Fibroblast of peridontal ligament (primary cell): ENCODE measurements around the gene GJE1.

Source experiments
- DNase-seq: peaks from one replicate; pipeline ENCODE4 v3.0.0-alpha.2; 2010; ENCODE audit errors: extremely low read depth

Gene GJE1

DNA sequence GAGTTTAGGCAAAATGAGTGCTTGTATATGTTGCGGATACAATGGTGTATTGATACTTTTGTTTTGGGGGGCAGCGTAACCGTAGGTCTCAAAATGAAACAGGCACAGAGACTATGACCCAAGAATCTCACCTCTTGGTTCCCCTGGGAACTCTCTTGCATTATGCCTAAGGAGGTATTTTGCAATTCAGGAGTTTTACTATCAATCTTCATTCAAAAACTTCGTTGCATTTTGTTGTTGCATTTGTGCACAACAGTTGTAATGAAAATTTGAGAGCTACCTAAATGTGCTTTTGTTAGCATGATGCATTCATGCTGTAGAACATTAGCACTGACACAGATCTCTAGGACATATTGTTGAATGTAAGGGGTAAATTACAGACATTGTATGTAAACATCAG lies 32.5 kb downstream of the GJE1 start:
- DNase-seq = no peak

DNA sequence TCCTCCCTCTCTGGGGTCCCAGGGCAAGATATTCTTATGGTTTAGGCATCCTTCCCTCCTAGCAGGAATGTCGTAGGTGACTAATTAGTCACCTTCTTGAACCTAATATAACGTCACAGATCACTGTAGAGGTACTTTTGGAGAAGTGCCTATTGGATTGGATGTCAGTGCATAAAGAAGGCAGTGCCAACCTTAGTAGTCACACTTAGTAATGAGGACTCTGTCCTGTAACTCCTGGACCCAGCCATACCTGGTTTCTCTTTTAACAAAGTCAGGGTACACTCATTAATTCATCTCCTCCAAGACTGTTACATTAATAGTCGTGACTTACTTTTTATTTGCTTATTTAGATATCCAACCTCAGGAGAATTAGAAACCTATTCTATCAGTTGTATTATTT lies 34.3 kb downstream of the GJE1 start:
- no peak for DNase-seq

DNA sequence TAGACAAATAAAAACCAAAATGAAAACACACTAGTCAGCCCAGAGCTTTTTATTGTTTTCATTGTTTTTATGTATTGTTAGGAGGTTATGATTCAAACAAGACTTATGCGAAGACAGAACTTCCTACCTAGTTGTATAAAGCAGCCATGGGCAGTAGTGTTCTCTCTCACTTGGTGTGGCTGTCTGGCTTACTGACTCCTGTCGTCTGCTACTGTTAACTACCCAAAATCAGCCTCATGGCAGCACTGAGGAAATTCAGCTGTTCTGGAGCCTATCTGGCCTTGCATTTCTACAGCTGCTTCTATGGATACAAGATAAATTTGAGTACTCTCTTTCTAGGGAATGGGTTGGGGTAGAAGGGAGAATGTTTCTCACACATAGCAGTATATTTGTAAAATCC lies 34.8 kb downstream of the GJE1 start:
- DNase-seq = no peak

DNA sequence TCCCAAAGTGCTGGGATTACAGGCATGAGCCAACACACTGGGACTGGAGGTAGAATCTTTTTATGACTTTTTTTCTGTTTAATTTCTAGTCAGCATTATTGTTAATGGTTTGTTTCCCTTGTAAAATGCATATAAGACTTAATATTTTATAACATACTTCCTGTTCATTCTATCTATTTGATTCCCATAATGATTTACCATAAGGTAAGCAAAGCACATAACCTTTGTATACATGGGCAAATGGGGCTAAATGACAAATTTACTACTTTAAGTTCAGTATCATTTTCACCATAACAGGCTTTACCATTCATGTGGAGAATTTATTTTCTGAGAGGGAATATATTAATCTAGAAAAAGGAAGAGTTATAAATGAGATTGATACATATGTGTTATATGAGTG lies 38.6 kb downstream of the GJE1 start:
- no peak for DNase-seq

DNA sequence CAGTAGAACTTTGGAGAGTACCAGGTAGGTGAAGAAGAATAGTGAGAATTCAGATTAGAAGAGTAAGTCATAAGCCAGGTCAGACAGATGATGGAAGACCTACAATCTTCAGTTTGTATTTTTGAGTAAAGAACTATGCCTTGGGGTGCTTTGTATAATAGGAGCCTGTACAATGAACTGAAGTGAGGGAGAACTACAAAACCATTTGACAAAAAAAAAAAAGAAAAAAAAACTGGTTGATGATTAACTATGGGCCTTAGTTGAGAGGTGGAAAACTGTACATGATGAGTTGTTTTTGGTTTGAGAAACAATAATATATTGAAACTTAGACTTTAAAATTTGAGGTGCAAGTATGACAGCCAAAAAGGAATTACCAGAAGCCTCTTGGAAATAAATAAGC lies 40.0 kb downstream of the GJE1 start:
- DNase-seq = no peak

DNA sequence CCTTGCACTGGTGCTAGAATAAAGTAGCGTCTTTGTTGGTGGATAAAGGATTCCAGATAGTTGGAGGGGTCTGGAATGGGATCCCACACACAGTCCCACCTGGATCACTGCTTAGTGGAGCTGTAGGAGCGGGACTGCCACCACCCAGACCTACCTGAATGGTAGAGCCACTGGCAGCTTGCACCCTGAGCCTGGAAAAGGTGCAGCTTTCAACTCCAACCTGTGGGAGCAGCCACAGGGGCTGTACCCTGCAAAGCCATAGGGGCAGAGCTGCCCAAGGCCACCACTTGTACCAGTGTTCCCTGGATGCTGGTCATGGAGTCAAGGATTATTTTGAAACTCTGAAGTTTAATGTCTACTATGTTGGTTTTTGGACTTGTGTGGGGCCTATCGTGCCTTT lies 41.3 kb downstream of the GJE1 start:
- DNase-seq = no peak

DNA sequence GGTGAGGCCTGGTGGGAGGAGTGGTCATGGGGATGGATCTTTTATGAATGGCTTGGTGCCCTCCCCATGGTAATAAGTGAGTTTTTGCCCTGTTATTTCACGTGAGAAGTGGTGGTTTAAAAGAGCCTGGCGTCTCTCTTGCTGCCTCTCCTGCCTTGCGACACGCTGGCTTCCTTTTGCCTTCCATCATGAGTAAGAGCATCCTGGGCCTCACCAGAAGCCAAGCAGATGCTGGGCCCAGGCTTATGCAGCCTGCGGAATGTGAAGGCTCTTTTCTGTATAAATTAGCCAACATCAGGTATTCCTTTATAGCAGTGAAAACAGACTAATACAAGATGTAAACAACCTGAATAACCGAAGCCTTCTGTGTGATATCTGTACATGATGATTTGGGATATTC lies 42.0 kb downstream of the GJE1 start:
- no peak for DNase-seq

DNA sequence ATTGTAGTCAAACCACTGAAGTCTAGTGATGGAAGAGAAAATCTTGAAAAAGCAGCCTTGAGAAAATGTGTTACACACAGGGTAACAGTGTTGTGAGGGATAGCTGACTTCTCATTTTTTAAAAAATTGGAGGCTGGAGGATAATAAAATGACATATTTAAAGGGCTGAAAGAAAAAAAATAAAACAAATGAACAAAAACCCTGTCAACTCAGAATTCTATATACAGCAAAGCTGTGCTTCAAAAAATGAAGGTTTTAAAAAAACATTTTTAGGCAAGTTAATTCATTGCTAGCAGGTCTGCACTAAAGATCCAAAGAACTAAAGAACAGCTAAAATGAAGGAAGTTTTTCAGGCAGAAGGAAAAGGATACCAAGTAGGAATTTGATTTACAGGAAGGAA lies 45.4 kb downstream of the GJE1 start:
- DNase-seq = no peak

DNA sequence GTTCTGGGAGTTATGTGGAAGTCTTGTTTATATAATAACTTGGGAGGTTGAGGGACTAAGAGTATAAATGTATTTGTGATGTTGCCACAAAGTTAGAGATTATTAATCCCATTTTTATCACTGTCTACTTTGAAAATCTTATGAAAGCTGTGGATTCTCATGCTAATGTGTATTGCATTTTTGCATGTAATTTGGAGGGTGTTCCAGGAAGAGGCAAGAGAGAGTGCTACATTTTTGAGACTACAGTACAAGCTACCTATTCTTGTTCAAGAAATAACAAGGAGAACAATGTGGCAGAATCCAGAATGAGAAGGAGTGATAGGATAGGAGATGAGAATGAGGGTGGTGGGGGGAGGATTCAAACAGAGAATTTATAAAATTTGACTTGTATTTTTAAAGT lies 49.3 kb downstream of the GJE1 start:
- DNase-seq = no peak

DNA sequence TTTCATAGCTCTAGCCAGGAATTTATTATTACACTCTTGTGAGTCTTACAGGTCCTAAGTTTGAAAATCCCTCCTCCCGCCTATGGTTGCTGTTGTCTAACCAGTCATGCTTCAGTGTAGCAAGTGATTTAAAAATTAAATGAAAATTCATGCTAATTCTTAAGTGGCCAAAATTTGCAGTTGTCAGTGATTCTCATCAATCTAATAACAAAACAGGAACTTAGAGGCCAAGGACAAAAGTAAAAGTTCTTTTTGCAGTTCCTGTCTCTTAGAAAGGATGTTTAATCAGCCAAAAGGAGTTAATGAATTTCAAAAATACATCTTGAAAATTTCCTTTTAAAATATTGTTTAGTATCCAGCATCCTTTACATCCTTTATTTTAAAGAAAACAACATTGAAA lies 50.6 kb downstream of the GJE1 start:
- no peak for DNase-seq

DNA sequence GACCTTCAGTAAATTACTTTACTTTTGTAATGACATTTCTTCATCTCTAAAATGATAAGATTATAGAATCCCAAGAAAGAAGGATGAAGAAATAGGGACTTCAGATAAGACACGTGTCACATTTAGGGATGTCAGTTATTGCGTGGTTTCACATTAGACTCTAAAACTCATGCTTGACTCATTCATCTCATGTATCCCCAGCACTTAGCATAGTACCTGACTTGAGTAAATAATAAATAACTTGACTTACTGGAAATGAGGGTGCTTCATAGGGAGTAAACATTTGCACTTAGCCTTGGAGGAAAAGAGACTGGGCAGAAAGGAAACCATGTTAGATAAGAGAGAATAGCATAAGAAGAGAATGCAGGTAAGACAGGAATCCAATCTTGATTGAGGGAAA lies 51.6 kb downstream of the GJE1 start:
- DNase-seq = no peak
